NCI-H128 (cell line): ENCODE measurements around the gene SAP30L.

Experiments used
- DNase-seq: peaks from one replicate; lab custom pipeline; 2025; ENCODE audit not compliant: unreplicated experiment; lab: John Stamatoyannopoulos, UW

The SAP30L gene

DNA sequence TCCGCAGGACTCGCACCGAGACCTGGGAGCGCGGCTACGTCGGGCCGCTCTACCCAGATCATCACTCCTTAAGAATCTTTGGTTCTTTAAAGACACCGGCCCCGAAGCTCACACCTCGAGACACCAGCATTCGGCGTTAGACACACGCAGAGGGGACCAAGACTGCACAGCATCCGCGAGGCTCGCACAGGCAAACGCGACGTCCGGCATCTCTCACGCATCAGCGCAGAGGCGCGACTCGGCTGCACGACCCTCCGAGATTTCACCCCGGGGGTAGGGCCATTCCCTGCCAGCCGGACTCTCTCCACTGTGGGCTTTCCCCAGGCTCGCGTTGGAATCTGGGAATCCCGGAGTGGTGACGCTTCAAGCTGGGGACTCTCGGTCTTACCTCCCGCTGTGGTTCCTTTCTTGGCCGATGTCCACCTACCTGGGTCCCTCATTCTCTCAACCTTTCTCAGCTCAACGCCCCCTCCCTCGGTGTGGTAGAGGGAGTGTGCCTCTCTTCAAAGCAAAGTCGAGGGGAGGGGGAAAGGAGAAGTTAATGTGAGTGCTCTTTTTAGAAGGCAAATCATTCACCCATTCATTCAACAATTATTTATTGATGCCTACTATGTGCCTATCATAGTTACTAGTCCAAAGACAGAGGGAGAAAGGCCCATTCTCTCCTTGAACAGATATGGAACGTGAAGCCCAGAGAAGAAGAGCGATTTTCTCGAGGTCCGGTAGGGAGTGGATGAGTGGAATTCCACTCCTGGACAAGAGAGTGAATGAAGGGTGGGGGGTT, 33.6 kb downstream of the SAP30L start:
- no peak for DNase-seq

DNA sequence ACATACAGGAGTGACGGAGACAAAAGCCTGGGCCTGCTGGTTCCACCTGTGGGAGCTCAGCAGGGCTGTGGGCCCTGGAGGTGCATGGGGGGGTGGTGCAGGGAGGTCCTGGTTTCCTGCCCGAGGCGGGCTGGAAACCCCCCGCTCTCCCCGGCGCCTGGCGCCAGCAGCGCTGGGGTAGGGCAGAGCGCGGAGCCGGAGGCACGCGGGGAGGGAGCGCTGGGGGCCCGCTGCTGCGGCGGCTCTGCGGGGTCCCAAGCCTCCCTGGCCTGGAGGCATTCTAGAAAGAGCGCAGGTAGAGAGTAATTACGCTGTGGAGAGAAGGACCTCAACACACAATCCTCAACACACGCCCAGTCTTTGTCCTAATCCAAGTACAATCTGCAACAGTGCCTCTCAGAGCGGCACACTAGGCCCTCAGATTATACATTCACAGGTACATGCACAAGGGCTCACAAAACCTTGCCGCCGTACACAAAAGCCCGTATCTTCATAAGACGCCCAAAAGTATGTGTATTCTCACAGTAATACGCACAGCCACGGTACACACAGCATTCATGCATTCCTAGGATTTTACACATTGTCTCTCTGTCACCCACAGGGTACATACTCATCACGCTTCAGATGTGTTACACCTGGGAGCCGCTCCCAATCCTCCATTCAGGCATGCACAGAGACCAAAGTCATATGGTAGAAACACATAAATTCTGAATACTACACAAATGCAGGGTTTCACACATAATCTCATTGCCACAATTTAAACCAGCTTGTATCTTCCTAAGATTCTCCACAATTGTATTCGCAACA, 34.4 kb downstream of the SAP30L start:
- DNase-seq = no peak

DNA sequence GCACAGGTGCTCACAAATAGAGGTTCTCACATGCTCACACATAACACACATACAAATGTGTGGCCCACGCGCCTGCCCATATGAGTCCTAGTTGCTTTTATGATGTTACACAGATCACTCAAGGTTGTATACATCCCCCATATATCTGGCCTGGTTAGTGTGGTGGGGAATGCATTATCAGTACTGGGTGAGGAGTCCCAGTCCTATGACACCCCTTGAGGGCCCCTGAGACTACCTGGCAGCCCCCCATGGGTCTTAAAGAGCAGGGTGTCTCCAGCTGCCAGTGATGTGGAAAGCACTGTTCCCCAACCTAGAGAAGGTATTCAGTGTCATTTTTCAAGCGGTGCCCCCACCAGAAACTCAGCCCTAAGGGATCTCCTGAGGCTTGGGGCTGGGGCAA, 35.0 kb downstream of the SAP30L start:
- DNase-seq = no peak

DNA sequence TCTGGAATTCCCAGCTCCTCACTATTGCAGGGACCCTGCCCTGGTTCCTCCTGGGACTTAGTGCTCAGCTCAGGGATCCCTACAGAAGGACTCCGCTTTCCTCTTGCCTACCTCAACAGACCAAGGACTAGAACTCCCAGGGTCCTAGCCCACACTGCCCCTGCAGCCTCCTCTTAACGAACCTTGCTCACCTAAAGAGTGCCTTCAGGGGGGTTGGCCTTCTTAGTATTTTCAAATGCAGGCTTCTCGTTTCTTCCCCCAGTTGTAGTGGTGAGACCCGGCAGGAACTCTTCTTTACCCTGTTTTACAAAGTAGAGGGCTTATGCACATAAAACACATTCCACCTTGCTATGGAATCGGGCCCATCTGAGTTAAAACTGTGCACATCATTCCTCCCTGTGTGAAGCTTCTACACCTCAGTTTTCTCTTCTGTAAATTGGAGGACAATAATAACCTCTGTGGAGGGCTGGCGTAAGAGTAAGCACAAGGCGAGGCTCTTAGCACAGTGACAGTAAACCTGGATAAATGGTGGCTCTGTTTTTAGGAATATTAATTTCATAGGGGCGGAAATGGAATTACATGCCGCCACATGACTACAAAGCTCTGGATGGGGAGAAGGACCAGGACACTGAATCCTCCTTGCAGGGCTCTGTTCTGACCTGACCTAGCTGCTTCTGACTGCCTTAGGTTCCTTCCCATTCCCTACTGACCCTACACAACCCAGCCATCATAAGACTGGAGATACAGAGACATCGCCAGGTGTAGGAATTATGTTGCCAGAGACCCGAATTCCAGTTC, 36.0 kb downstream of the SAP30L start:
- DNase-seq = no peak

GRCh38 chr5:154482528-154483449, 37.0 kb downstream of the SAP30L start:
- DNase-seq = no peak

DNA sequence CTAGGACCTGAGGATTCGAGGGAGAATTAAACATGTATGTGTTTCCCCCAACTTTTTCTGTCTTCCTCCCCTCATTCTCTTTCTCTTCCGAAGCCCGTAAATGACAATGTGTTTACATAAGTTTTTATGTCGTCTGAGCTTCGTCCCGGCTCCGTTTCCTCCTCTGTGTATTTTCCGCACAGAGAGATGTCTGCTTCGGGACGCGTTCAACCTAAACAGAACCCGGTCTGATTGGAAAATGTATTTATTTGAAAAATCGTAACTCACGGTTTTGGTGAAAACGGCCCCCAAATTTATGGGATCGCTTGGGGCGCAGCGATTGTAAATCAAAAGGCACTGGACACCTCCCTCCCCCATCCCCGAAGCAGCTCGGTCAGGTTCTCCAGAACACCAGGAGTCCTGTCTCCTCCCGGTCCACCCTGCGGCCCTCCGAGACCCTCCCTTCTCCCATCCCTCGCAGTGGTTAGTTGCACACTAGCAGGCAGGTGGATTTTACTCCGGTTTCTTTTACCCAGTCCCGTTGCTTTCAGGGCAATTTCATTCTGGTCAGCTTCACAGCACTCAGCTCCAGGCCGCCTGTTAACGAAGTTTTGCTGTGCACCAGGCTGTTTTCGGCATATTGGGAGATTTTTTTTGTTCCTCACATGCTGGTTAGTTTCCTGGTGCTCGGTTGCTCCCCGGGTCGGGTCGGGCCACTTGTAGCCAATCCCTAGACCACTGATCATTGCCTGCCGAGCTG, 38.0 kb downstream of the SAP30L start:
- no peak for DNase-seq

DNA sequence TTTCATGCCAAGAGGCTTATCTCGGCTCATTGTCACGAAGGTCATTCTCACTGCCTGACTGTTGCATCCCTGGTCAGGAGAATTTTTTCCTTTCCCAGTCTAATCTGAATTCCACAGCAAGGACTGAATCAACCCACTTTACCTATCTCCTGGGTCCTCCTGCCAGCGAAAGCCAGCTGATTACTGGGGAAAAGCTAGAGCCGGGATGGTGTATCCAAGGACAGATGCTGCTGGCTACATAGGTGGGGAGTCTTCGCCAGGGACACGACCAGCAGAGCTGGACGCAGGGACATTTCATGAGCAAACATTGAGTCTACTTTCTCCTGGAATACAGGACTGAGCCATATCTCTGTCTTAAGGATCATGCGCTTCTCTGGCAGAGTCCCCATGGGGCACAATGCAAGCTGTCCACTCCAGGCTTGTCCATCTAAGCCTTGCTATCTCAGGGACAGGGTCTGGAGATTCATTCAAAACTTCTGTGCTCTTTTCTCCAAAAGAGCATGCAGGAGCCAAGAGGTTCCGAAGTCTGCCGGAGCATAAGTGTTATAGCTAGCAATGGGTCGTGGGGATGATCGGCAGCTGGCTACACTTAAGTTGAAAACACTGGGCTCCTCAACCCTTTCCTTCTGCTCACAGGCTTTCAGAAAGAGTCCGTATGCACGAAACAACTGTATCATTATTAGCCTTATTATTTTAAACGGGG, 38.7 kb downstream of the SAP30L start:
- no peak for DNase-seq

DNA sequence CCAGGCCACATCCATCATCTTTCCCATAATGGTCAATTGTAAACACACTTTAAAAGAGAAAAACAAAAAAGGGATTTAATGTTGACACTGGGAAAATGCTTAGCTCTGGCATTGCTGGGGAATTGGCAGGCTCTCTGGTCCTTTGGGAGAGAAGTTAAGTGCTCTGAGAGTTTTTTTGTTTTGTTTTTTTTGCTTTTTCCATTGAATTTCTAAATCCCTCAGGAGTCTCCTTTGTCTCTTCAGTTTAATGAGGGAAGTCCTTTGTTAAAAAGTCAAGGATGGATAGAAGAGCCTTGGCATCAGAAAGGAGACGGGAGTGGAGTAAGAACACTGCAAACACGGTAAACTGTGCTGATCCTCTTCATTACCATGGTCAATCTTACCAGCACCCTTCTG, 39.3 kb downstream of the SAP30L start:
- DNase-seq = peak; percentile 10

- DNase-seq = peak; percentile 11
Measured at GRCh38 chr5:154485850-154486426, 40.1 kb downstream of the SAP30L start.

- DNase-seq = peak; percentile 65
Measured at GRCh38 chr5:154486427-154486866, 40.6 kb downstream of the SAP30L start.

GRCh38 chr5:154487541-154487940, 41.7 kb downstream of the SAP30L start:
- DNase-seq = no peak

DNA sequence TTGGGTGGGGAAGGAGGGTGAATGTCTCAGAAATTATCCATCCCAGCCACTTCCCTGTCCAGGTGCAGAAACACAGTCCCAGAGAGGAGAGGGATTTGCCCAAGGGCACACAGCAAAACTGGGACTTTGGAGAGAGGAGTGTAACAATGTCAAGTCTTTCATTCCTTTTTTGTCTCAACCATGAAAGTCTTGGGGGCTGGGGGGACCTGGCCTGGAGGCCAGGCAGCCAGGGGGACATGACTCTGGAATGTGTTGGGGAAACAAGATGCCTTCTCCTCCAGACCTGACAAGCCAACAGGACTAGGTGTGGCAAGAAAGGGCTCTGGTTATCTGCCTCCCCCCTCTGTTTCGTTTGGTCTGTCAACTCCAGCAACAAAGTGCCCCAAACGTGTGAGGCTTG, 46.1 kb downstream of the SAP30L start:
- DNase-seq = no peak

GRCh38 chr5:154493274-154493673, 47.5 kb downstream of the SAP30L start:
- no peak for DNase-seq

- DNase-seq = no peak
Measured at GRCh38 chr5:154494036-154494435, 48.2 kb downstream of the SAP30L start.

DNA sequence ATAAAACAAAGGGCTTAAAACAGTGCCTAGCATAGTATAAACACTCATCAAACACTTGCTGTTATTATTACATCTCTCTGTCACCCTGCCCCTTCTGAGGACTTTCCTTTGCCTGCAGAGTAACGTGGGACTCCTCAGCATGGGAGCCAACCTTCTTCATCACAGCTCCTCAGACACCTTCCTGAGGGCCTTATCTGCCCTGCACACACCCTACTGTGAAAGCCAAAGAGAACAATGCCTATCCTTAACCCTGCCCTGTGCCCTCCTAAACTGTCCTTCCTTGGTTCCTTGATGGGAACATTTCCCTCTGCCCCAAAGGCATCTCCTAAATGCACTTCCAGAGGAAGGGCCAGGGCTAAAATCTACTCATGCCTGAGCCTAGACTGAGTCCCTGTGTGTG, 52.8 kb downstream of the SAP30L start:
- no peak for DNase-seq

DNA sequence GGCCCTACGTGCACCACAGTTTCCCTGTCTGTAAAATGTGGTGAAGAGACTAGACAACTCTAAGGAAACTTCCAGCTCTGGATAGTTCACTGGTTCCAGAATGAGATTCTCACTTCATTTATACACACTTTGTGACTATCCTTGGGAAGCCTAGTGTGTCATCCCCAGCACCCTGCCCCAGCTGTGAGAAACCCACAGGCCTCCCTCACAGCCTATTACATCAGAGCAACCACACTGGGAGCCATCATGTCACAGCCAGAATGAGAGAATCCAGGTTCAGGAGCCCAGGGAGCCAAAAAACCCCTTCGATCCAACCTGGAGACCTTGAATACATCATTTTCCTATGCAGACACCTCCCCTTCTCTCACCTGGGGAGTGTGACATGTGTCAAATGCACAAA, 53.2 kb downstream of the SAP30L start:
- DNase-seq = no peak

GRCh38 chr5:154501566-154501965, 55.8 kb downstream of the SAP30L start:
- no peak for DNase-seq

DNA sequence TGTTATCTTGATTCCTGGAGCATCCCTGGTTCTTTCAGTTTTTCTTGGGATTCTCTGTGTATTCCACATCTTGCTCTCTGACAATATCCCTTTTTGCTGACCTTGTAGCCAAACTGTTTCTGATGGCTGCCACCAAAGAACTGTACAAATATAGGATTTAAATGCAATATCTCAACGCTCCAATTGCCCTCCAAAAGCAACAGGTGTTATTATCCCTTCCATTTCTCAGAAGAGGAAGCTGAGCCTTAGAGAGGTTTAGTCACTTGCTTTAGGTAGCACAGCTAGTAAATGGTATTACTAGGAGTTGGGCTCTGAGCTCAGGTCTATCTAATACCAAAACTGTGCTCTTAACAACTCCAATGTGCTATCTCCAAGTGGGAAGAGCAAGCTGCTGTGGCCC, 56.4 kb downstream of the SAP30L start:
- DNase-seq = no peak

- no peak for DNase-seq
Measured at GRCh38 chr5:154503698-154504039, 57.9 kb downstream of the SAP30L start.
